ENCODE results near the gene FANCG.

The FANCG gene

DNA sequence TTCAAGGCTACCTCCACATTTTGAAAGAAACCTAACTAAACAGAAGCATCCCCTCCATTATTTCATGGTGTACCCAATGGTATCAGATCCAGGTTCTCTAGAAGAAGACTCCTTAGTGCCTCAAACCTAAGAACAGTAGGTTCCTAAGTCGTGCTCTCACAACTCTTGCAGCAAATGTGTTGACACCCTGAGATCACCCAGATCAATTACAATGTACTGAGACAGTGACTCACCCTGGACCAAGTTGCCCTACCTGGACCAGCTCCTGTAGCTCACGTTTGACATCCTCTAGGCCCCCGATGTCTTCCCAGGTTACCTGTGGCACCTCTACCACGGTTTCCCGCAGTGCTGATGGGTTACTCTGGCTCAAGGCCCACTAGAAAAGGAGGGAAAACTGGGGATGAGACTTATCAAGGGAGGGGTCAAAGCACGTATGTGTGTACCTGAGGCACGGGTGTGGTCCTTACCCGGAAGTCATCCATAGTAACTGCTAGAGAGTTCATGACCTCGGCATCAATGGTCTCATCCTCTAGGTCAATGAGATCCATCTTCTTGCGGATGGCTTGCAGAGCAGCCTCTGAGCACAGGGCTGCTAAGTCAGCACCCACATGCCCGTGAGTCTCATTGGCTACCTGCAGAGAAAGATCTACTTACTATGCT lies 19.1 kb downstream of the FANCG start:
- no peak for DNase-seq (ENCODE audit: low read depth in 2 of 2)

DNA sequence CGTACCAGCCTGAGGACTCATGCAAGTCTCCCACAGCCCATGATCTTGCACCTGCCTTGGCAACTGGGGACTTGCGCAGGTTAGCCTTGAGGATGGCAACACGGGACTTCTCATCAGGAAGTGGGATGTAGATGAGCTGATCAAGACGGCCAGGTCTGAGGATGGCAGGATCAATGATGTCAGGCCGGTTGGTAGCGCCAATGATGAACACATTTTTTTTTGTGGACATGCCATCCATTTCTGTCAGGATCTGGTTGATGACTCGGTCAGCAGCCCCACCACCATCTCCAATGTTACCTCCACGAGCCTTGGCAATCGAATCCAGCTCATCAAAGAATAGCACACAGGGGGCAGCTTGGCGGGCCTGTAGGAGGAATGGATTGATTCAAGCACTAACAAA lies 20.3 kb downstream of the FANCG start:
- DNase-seq (ENCODE audit: low read depth in 2 of 2), result no peak

DNA sequence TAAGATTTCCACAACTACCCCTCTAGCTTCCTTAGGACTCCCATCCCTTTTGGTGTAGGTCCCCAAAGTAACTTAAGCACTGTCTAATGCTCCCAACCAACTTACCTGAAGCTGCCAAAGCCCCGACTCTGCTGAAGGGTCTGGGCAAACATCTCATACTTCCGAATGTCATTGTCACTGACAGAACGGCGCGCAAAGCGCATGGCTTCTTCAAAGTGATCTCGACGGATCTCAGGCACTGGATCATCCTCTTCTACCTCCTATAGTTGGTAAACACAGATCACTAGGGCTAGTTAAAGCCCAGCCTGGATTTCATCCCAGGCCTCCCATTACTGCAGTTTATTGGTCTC lies 22.5 kb downstream of the FANCG start:
- DNase-seq (ENCODE audit: low read depth in 2 of 2), result no peak

DNA sequence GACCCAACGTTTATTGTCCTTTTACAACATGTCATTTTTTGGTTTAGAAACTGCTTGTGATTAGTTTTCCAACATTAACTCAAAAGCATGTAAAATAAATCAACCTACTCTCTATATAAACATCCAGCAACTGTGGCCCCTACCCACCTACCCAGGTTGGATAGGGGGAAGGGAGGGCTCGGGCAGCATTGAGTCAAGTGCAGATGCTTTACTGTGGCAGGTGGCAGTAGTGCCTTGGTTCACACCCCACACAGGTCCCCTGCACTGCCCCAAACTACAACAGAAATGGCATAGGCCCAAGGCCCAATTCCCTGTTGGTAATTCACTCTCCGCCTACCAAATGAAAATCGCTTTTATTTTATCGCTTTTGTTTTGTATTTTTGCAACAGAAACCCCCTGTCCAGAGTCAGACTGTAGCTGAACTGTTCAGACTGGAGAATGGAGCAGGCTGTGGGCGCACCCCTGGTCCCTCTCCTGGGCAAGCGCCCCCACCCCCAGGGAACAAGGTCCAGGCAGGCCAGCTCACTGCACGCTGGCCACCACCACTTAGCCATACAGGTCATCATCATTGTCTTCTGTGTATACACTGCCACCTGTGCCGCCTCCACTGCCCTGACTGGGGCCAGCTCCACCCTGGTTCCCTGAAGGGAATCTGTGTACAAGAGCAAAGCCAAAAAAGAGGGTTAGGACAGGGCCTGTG lies 23.0 kb downstream of the FANCG start:
- DNase-seq (ENCODE audit: low read depth in 2 of 2), result no peak

DNA sequence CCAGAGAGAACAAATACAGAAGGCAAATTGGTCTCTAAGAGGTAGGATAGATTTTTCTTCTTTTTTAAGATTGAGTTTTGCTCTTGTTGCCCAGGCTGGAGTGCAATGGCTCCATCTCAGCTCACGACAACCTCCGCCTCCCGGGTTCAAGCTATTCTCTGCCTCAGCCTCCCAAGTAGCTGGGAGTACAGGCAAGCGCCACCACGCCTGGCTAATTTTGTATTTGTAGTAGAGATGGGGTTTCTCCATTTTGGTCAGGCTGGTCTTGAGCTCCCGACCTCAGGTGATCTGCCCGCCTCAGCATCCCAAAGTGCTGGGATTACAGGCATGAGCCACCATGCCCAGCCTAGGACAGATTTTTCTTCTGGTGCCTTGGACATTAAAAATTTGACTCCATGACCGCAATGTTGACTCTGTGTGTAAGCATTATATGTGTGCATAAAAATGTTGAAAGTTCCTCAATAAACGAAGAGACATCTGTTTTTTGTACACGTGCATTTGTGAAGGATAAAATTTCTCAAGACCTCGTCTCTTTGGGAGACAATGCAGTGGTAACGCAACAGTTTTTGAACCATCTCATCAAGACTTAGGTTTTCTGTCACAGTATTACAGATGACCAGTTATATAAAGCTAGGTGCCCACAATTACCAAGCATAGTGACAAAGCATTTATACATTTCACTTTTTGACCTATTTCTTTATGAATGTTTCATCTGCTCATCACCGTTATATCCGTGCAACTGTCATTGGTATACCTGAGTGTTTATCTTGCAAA lies 24.7 kb downstream of the FANCG start:
- no peak for DNase-seq (ENCODE audit: low read depth in 2 of 2)

DNA sequence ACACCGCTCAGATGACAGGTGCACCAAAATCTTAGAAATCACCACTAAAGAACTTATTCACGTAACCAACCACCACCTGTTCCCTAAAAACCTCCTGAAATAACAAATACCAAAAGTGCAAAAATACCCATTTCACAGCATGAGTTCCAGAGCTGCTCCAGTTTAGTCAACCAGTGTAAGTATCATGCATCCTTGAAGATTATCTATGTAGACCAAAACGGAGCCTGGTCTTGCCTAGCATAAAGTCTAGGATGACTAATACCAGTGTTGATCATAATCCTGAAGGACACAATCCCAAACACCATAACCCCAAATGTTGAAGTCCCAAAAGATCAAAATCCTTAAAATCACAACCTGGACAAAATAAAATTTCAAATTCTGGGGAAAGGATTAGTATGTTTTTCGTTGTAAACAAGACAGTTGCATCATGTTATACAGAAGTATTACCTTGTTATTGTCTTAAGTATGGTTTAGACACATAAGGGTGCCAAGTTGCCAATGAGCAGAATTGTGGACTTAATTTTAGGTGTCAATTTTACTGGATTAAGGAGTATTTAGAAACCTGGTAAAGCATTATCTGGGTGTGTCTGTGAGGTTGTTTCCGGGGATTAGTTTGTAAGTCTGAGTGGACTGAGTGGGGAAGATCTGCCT lies 25.4 kb downstream of the FANCG start:
- DNase-seq (ENCODE audit: low read depth in 2 of 2), result no peak

DNA sequence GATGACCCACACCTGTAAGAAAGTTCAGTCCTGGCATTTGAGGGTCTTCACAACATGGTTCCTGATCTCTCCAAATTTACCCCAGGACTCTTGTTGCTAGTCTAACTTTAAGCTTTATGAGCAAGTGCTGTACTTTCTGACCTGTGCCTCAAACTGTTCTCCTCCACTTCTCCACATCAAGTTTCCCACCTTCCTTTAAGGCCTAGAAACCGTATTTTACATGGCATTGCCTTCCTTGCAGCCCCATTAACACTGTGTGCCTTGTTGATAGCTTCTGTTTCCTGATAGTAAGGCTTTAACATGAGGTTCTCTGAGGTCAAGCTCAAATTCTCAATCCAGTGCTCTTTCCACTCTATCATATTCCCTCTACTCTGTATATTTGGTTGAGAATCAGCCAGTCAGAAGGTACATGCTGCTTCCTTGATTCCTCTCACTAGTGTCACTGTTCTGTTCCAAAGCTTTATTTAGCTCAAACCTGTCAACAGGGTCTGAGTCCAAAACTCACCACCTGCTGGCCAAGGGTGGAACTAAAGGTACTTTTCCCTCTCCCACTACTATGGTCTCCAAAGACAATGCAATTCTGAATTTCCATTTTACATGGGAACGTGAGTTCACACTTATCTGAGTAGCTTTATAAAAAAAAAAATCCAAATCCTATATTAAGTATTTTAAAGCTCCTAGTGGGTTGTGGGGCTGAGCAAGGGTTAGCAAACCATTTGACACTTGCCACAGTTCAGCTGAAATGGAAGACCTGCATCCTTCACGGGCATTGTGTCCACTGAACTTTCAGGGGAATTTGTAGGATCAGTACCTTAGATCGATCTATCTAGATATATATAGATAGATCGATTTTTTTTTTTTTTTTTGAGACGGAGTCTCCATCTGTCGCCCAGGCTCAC lies 28.4 kb downstream of the FANCG start:
- DNase-seq (ENCODE audit: low read depth in 2 of 2), result peak in 1 of 2 donors; percentile 17

DNA sequence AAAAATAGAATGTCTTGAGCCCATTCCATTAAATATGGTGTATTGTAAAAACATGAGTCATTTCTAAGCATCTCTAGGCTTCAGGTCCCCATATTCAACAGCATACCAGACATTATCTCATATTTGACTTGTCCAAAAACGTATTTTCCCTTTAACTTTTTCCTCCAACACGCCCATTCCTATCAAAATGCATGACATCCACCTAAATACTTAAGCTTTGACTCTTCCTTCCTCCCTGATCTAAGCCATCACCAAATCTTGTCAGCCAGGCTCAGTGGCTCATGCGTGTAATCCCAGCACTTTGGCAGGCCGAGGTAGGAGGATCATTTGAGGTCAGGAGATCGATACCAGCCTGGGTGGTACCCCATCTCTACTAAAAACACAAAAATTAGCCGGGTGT lies 31.2 kb downstream of the FANCG start:
- no peak for DNase-seq (ENCODE audit: low read depth in 2 of 2)

DNA sequence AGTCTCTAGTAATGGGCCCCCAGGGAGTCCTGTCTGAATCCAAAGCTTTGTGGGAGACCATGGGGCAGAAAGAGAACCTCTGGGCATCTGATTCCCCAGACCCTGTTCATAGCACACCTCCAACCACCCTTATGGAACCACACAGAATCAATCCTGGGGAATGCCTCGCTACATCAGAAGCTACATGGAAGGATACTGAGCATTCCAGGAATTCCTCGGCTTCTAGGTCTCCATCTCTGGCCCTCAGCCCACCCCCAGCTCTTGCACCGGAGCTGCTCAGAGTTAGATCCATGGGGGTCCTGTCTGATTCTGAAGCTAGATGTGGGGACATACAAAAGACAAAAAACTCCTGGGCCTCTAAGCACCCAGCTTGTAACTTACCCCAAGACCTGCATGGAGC lies 35.7 kb downstream of the FANCG start:
- DNase-seq (ENCODE audit: low read depth in 2 of 2), result no peak

DNA sequence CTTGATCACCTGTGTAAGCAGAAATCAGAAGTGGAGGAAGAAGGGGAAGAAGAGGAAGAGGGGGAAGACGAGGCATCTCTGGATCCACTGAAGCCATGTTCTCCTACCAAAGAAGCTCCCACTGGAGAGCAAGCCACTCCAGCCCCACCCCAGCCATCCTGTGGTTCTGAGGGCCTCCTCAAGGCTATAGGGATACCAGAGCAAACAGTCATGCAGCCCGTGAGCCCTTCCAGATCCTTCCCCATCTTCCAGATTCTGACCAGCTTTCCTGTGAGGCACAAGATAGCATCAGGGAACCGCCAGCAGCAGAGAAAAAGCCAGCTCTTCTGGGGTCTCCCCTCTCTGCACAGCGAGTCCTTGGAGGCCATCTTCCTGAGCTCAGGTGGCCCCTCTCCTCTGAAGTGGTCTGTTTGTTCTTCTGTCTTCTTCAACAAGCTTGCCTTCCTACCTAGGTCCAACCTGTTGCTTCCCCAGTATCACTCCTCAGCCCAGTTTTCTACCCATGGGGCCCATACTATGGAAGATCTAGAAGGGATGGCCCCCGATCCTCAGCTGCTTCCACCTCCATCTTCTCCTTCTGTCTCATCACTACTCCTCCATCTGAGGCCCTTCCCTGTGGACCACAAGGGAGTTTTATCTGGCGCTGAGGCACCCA lies 36.7 kb downstream of the FANCG start:
- DNase-seq (ENCODE audit: low read depth in 2 of 2), result no peak

DNA sequence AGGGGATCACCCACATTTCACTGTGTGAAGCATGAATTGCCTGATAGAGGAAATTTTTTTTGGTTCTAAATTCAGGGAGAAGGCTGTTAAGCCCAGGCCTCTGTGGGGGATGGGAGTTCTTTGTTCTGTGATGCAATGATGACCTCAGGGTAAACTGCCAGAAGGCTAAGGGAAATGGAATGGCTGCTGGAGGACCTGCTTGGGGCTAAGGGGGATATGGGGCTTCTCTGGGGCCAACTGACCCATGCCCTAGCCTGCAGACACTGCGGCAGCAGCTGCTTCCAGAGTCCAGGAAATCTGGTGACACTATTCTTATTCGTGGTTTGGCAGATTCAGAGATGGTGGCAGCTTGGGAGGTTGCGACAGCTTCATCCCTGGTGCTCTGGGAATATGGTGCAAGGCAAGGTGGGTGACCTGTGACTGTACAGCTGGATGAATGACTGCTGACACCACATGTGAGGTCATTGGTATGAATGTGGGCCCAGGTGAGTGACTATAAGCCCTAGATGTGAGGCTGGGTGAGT lies 37.6 kb downstream of the FANCG start:
- no peak for DNase-seq (ENCODE audit: low read depth in 2 of 2)

DNA sequence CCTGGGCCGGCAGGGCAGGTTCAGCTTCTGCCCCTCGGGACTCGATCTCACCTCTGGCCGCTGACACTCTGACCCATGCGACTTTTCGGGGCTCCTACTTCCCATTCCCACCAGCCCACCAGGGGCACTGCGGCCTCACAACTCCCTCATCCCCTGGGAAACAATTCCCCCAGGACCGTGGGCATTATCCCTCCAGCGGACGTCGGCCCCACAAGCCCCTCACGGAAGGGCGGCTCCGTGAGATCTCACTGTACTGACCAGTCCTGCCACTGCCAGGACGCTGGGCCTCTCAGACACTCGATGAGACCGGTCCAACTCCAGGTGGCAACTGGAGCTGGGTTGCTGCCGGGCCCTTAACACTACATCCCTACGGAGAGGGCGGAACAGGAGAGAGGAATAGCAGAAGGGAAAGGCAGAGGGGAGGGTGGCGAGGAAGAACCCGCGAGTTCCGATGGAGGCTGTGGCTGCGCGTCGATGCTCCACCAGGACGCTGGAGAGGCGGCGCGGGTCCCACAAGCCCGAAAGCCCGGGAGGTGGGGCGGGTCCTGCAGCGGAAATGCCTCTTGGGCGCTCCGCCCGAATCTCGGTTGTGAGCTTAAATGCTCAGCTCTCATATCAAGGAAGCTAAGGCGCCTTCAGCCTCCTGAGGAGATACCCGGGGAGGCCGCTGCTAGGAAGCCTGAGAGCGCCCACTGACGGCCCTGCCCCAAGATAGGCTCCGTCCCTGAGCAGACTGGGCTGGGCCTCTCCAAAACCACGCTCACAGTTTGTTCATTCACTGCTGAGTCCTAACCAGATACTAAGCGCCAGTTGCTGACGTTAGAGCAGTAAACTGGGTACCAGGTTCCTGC lies 43.7 kb downstream of the FANCG start:
- DNase-seq (ENCODE audit: low read depth in 2 of 2), result no peak

DNA sequence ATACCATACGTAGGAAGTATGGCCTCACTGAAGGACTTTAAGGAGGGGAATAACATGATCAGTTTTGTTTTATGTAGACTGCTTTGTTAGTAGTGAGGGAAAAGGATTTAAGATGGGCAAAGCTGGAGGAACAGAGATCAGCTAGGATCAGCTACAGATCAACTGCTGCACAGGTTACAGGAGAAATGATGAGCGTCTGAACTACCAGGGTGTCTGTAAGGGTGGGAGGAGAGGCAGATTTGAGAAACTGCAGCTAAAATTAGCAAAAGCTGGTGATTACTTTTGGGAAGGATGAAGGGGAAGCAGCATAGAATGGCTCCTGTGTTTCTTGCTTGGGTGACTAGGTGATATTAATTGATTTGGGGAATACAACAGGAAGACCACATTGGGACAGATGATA lies 46.6 kb downstream of the FANCG start:
- no peak for DNase-seq (ENCODE audit: low read depth in 2 of 2)

DNA sequence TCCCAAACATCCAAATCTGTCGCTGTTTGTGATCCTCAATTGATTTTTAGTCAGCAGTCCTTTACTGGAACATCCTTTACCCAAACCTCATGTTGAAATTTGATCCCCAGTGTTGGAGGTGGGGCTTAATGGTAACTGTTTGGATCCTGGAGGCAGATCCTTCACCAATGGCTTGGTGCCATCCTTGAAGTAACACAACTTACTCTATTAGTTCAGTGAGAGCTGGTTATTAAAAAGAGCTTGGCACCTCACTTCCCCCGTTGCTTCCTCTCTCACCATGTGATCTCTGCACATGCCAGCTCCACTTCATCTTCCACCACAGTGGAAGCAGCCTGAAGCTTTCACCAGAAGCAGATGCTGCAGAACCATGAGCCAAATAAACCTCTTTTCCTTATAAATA lies 49.9 kb downstream of the FANCG start:
- no peak for DNase-seq (ENCODE audit: low read depth in 2 of 2)

DNA sequence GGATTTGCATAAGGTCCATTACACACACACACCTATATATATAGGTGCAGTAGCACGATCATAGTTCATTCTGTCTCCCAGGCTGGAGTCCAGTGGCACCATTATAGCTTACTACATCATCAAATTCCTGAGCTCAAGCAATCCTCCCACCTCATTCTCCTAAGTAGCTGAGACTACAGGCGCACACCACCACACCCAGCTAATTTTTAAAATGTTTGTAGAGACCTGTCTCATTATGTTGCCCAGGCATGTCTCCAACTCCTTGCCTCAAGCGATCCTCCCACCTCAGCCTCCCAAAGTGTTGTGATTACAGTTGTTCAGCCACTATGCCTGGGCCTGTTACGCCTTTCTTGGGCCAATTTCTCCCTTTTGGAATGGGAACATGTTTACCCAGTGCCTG lies 50.5 kb downstream of the FANCG start:
- no peak for DNase-seq (ENCODE audit: low read depth in 2 of 2)

DNA sequence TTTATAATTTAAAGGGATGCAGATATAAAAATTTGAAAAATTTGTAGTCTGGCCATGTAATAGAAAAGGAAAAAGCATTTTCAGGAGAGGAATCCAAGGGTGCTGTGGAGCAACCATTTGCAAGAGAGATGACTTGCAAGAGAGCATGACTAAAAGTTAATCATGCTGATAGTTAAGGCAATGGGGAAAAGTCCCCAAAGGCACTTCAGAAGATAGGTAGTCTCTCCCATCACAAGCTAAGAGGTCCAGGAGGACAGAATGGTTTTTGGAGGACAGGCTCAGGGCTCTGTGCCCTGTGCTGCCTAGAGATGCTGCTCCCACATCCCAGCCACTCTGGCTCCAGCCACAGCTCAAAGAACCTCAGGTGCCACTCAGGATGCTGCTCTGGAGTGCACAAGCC lies 51.4 kb downstream of the FANCG start:
- no peak for DNase-seq (ENCODE audit: low read depth in 2 of 2)

DNA sequence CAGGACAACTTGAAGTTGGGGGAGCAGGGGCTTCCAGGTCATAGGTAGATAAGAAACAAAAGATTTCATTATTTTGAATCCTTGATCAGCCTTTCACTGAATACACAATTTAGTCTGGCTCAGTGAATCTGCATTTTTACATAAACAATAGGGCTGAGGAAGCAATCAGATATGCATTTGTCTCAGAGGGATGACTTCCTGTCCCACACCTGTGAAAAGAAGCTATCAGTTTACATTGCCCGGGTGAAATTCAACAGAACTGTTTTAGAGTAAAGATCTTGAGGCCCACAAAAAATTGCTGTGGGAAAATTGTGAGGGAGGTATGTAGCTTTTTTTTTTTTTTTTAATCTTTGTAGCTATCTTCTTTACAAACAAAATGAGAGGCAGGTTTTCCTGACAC lies 51.9 kb downstream of the FANCG start:
- no peak for DNase-seq (ENCODE audit: low read depth in 2 of 2)

DNA sequence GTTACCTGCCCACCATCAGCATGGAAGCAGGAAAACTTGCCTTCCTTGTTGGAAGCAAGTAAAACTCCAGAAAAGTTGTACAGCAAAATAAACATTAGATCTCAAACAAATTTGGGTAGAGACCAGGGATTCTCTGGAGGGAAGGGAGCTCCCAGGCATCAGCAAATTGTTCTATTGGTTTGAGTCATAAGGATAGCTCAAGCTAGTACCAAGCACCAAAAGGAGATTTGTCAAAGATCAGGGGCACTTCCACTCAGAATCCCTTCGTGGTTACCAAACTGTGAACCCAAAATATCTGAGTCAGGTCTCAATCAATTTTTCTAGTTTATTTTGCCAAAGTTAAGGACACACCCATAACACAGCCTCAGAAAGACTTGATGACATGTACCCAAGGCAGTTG lies 52.4 kb downstream of the FANCG start:
- DNase-seq (ENCODE audit: low read depth in 2 of 2), result no peak

DNA sequence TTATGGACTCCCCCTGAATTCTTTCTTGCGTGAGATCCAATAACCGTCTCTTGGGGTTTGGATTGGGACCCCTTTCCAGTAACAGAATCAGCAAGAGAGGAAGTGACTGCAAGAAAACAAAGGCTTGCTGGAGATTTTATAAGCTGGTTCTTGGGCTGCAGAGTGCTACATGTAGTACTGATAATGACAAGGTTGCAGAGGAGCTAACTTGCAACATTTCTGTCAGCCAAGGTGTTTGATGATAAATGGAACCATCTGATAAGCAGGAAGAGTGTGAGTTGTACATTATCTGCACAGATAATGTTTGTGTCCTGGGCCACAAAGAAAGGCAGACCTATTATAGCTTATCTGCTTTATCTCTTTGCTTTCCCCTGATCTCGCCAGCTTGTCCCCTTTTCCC lies 53.1 kb downstream of the FANCG start:
- no peak for DNase-seq (ENCODE audit: low read depth in 2 of 2)

Measured in activated CD8-positive, alpha-beta memory T cell treated with anti-CD3 and anti-CD28 coated beads for 4 hours (primary cell).